HUDEP-2 (cell line): ENCODE data around the gene CFAP99.
A peak's percentile ranks its signal among the peaks of the same experiment; 100 is the strongest.

ENCODE experiments used
- DNase-seq, 76 experiments: peaks; one replicate each; lab custom pipeline; 2025; ENCODE audit not compliant: unreplicated experiment in 76 of 76; lab: John Stamatoyannopoulos, UW

The CFAP99 gene

DNA sequence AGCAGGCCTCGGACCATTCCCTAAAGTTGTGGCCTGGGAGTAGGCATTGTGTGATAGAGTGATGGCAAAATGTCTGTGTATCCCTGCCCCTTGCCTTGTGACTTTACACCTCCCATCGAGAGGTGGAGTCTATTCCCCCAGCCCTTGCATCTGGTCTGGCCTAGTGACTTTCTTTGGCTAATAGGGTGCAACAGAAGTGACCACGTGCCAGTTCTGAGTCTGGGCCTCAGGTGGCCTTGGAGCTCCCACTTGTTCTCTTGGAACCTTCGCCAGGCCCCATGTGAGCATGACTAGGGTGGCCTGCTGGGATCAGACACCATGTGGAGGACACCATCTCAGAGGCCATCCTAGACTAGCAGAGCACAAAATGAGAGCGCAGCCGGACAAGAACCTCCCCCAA lies 46.3 kb downstream of the CFAP99 start:
- no peak for DNase-seq

DNA sequence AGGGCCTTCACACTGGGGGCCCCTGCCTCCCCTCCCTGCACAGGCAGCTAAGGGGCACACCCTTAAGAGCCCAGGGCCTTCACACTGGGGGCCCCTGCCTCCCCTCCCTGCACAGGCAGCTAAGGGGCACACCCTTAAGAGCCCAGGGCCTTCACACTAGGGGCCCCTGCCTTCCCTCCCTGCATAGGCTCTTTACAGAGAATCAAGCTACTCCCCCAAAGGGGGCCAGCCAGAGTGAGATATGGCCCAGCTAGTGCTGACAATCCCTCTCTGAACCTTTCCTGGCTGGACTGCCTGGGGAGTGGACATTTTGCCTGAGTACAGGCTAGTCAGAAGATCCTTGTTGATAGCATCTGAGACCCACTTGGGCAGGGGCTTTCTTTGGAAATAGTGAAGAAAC lies 46.8 kb downstream of the CFAP99 start:
- DNase-seq, result peak in 27 of 76 experiments; percentile 6 to 50 (median 26)

DNA sequence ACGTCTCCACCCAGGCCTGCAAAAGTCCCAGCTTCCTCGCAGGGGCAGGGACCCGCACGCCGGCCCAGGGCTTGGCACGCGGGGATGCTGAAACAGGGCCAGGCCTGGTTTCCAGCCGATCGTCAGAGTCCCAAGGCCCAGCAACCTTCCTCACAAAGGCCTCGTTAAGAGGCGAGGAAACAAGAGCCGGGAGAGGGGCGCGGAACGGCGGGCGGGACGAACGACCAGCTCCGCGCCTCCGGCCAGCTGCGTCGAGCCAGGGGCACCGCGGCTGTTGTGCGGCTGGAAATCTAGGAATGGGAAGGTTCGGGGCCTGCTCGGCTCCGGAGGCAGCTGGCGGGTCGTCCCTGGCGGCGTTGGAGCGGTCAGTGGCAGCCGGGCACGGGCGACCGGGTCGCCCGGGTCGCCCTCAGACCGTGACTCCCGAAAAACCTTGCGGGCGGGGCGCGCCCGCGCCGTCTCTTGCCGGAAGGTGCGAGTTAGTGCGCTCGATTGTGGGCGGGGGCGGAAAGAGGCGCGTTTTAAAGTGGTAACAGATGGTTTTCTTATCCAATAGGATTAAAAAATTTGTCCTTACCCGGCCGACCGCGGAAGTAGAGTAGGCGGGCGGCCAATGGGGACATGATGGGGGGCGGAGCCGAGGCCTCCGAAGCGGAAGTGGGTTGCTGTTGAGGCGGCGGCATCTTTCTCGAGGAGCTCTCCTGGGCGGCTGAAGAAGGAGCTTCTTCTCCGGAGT lies 49.9 kb downstream of the CFAP99 start, which contains the start of gene RNF4:
Gene RNF4 (plus strand): TSS at position 651 of the 736 bp plus-strand sequence. CDS start 21,388 bp downstream, outside the sequence.
- DNase-seq, result peak in 75 of 76 experiments; percentile 54 to 97 (median 93)

DNA sequence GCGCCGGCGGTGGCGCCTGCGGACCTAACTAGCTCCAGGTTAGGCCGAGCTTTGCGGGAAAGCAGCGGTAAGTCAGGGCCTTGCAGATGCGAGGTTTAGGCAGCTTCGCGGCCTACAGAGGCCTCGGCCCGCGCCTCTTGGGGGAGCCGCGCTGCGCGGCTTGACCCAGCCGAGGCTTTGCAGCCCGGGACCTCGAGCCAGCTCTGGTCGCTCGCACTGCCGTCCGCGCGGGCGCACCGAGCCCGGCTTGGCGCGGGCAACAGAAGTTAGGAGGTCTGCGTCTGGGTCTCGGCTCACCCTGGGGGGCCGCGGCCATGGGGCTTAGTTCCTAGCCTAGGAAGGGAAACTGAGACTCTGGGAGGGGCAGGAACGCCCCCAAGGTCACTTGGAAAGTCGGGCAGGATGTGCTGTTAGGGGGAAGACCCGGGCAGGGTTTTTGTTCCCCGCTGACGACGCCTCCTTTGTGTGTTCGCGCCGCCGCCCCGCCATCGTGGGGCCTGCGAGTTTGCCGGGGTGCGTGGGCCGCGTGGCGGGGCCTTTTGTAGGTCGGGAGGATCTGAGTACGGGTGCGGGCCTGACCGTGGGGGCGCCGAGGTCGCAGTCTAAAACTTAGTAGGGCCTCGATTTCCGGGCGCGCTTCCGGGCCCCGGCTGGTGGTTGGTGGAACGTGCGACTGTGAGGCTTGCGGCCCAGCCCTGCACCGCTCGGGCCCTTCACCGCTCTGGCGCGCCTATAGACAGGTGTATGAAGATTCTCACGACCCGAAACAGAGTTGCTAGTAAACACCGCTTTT lies 50.6 kb downstream of the CFAP99 start:
- peak in 34 of 76 experiments; percentile 1 to 56 (median 26) for DNase-seq

DNA sequence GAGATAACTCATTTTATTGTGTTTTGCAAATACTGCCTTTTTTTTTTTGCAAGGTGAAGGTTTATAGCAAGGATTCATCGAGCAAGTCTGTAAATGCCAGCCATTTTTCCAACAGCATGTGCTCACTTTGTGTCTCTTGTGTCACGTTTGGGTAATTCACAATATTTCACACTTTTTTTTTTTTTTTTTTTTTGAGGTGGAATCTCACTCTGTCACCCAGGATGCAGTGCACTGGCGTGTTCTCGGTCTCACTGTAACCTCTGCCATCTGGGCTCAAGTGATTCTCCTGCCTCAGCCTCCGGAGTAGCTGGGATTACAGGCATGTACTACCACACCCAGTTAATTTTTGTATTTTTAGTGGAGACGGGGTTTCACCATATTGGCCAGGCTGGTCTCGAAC lies 52.0 kb downstream of the CFAP99 start:
- no peak for DNase-seq

DNA sequence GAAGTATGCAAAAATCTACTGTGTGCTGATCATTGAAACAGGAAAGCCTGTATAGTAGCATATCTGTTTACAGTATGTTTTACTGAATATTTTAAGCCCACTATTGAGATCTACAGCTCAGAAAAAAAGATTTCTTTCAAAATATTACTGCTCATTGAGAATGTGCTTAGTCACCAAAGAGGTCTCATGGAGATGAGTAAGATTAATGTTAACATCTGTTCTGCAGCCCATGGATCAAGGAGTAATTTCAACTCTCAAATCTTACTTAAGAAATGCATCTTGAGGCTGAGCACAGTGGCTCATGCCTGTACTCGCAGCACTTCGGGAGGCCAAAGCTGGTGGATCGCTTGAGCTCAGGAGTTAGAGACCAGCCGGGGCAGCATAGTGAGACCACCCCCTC lies 53.4 kb downstream of the CFAP99 start:
- no peak for DNase-seq

DNA sequence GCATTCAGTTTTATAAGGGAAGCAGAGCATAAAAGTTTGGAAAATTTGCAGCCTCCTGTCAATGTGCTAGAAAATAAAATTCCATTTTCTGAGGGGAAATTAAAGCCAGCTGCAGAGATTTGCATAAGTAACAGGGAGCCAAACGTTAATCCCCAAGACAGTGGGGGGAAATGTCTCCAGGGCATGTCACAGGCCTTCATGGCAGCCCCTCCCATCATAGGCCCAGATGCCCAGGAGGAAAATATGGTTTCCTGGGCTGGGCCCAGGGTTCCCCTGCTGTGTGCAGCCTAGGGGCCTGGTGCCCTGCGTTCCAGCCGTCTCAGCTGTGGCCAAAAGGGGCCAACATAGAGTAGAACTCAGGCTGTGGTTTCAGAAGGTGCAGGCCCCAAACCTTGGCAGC lies 59.5 kb downstream of the CFAP99 start:
- no peak for DNase-seq

DNA sequence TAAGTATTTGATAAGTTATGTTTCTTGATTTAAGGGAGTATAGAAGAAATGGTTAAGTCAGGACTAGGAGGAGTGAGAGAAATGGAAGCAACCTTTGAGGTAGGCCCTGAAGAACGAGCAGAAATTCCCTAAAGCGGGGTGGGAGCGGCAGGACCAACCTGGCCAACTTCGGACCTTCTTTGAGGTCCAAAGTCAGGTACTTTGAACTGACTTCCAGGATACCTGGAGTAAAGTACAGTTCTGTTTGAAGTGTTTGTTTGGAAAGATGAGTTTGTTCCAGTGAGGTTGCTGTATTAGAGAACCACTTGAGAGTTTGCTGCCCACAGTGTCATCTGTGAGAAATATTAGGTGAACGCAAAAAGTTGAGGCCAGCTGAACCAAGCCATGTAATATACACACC lies 61.9 kb downstream of the CFAP99 start:
- DNase-seq, result no peak

DNA sequence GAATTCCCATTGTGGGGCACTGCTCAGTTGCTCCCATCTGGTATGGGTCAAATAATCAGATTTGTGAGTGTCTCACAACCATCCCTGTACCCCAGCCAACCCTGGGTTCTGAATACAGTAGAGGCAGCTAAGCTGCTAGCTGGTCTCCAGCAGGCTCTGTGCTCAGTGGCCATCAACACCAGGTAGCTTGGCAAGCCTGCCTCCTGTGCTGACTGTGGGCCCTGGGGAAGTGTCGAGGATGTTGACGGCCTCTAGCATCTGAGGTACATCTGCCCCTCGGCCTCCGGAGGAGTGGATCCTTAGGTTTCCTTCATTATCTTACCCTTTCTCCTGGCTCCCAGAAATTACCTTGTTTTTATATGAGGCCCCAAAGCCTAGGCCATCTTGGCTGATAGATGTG lies 63.4 kb downstream of the CFAP99 start:
- DNase-seq, result no peak

DNA sequence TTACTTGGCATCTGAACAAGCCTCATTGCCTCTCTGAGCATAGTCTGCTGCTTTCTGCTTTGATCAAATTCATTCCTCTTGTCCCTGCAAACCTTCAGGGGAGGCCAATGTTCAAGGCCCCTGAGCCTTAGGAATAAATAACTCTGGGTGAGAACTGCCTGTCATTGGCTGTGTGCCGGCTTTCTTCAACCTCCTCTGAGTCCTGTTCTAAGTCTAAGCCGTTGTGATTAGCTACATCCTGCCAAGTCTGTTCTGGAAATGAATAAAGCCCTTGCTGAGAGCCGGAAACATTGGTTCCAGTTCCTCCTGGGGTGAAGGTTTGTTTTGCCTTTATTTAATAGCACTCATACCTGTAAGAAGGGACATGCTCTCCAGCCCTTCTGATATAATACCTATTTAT lies 63.9 kb downstream of the CFAP99 start:
- no peak for DNase-seq

DNA sequence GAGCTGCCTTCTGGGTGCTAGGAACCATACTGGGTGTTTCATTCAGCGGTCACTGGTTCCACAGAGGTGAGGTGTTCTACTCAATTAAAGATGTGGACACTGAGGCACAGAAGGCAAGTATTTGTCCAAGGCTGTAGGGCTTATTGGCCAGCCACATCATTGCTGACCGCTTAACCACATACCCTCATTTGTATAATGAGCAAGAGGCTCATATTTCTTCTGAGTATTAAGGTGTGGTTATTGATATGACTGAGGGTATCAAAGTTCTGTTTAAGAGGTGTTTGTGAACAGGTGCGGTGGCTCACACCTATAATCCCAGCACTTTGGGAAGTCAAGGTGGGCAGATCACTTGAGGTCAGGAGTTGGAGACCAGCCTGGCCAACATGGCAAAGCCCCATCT lies 64.5 kb downstream of the CFAP99 start:
- DNase-seq, result no peak

DNA sequence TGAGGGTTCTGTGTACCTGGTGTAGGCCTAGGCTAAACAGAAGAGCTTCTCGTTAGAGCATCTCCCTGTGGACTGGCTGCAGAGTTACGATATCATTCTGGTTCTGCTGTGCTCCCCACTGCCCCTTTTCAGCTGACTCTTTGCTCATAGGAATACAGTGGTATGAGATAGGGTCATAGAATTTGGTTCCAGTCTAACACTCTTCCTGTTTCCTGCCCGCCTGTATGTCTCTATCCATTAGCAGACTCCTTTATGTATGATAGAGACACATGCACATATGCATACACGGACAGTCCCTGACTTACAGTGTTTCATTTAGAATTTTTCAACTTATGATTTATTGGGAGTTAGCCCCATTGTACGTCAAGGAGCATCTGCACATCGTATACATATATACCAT lies 65.4 kb downstream of the CFAP99 start:
- DNase-seq, result no peak

DNA sequence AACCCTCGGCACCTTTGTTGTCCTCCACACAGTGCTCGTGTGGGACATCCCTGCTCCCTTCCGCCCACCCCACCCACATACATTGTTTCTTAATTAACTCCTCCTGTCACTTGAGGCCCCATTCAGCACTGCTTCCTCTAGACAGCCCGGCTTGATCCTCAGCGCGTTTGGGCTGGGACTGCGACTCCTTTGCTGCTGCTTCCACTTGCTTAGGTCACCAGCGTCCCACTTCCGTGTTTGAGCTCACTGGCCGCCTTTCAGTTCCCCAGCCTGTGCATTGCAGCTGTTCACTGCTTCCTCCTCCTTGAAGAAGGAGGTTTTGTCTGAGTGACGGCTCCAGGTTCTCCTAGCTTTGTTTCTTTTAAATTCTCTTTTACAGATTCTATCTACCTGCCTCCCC lies 66.2 kb downstream of the CFAP99 start:
- DNase-seq, result peak in 2 of 76 experiments; percentile 5 to 13

DNA sequence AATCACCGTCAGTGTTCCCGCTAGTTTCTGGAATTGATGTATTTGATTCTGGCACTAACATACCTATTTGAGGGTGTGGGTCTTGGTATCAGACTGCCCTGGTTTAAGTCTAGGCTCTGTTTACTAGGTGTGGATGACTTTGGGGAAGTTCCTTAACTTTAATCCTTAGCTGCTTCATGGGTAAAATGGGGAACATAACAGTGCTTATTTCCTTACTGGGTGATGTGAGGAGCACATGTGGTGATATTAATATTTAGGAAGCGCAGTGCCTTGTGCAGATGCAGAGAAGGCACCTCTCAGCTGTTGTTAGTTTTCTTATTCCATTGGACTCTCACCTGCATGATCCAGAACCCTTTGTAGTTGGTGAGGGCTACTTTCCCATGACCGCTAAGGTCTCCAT lies 67.2 kb downstream of the CFAP99 start:
- DNase-seq, result no peak

DNA sequence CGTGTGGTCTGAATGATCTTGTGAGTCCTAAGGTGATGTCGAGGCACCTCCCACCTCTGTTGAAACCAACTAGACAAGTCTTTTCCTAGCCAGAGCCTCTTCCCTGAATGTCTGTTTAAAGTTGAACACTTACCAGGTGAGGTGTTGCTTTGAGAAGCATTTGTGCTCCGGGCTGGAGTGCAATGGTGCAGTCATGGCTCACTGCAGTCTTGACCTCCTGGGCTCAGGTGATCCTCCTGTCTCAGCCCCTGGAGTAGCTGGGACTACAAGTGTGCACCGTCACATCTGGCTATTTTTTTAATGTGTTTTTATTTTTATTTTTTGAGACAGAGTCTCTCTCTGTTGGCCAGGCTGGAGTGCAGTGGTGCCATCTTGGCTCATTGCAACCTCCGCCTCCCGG lies 68.2 kb downstream of the CFAP99 start:
- DNase-seq, result no peak

DNA sequence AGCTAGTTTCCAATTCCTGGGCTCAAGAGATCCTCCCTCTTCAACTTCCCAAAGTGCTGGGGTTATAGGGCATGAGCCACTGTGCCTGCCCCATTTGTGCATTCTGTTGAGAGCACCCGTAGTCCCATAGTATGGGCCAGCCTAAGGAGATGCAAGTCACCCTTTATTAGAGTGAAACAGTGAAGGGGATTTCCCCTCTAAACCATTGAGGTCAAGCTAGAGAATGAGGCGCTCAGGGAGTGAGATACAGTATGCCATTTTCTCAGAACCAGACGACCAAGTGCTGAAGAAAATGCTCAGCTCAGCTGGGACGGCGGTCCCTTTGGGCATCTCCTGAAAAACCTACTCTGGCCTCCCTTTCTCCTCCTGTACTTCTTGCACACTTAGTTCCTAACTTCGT lies 68.9 kb downstream of the CFAP99 start:
- DNase-seq, result no peak

DNA sequence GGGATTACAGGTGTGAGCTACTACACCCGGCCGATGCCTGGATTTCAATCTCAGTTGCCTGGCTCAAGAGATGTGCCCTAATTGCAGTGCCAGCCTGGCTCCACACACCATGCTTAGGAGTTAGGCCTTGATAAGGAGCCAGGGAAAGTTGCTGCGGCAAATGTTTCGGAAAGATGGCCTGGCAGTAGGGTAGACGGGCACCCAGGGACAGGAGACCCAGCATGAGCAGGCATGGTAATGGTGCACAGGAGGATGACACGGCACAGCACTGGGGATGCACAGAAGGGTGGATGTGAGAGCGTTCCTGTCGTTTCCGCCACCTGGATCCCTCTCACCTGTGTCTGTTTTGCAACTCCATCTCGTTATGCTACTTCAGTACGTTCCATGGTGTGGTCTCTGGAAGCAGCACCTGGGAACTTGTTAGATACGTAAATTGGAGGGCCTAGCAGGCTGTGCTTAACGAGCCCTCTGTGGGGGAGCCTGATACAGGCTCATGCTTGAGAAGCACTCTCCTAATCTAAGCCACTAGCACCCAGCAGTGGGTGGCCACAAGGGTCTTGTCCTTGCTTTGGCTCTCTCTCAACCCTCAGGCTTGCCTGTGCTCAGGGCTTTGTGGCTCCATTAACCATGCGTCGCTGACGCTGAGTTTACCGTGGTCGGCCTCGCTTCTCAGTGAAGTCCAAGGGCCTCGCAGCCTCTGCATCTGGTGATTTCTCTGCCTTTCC lies 70.5 kb downstream of the CFAP99 start:
- DNase-seq, result no peak

DNA sequence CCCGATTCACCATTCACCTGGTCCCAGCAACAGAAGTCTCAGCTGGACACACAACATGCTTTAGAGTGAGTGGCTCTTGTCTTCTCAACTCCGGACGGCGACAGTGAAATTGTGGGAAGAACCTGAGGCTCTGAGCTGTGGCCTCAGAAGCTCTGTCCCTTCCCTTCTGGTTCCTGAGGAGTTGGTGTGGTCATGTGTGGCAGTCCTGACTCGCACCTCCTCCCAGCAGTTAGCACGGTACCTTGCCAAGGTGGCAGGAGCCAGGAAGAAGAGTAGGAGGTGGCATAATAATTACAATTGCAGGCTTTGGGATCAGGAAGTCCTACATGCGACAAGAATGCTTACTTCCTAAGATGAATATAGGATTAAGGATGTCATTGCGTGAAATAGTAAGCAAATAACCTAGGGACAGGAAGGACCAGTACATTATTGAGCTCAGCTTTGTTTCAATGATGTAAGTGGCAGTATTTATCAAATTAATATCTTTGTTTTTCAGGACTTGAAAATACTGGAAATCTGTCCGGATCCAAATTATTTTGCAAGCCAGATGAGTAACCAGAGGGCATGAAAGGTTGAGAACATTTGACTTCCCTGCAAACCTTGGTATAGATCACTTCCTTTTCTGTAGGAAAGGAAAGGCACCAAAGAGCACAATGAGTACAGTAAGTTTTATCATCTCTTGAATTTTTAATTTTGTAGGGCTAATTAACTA lies 71.2 kb downstream of the CFAP99 start:
- no peak for DNase-seq

DNA sequence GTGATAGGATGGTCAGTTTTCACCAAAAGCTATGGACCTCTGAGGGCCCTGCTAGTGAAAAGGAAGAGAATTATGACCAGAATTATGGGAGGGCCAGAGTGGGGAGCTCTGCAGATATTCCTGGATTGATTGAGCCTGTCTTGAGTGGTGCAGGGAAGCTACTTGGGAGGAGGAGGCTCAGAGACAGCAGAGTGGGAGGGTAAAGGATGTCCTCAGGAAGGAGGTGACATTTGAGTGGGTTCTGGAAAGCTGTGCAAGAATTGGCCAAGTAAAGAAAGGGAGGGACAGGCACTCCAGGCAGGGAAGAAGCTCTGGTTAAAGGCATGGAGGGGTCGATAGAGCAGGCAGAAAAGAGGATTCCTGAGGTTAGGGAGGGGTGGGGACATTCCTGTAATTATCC lies 74.2 kb downstream of the CFAP99 start:
- DNase-seq, result no peak

DNA sequence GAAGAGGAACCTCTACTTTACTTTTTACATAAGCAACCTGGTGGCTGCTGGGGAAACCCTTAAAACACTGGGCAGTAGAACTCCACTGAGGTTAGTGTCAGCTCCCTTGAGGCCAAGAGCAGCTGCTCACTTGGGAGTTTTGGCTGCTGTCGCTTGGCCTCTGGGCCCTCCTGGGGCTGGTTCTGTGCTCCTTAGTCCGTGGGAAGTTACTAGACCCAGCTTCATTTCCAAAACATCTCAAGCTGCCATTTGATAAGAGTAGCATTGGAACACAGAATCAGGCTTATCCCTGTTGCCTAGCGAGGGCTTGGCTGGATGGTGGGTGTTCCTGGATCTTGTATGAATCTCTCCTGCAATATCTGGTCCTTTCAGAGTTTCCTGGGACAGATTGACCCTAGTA lies 76.2 kb downstream of the CFAP99 start:
- DNase-seq, result no peak

DNA sequence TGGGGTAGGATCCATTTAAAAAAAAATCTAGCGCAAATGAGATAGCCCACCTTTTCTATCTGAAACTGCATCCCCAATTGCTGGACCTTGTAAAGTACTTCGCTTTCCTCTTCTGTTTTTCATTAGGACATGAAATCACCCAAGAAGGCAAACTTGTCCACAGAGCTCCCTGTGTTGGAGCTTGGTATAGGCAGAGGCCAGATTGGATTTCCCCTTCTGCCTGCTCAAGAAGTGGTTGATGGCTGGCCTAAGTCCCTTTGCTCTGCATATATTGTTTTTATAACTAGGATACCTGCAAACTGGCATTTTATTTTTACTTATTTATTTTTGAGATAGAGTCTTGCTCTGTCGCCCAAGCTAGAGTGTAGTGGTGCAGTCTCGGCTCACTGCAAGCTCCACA lies 78.6 kb downstream of the CFAP99 start:
- no peak for DNase-seq
